HL-60/S4 treated with retinoic acid at 250 ng/mL for 4 days and 3 days (cell line): ENCODE results near the gene RPL5.
"Not testable (repeated sequence)": the region's sequence is repeated elsewhere in the genome, so short reads cannot be mapped to it uniquely, and the experiment has no call there.

Source experiments
- in situ Hi-C: fragments of 300-500 bp; cut with MboI; formaldehyde crosslinking; loops from 2 replicates; pipeline ENCODE4 v1.7.0; 2022; ENCODE audit warnings: low sequenced_read_pairs

The RPL5 gene

DNA sequence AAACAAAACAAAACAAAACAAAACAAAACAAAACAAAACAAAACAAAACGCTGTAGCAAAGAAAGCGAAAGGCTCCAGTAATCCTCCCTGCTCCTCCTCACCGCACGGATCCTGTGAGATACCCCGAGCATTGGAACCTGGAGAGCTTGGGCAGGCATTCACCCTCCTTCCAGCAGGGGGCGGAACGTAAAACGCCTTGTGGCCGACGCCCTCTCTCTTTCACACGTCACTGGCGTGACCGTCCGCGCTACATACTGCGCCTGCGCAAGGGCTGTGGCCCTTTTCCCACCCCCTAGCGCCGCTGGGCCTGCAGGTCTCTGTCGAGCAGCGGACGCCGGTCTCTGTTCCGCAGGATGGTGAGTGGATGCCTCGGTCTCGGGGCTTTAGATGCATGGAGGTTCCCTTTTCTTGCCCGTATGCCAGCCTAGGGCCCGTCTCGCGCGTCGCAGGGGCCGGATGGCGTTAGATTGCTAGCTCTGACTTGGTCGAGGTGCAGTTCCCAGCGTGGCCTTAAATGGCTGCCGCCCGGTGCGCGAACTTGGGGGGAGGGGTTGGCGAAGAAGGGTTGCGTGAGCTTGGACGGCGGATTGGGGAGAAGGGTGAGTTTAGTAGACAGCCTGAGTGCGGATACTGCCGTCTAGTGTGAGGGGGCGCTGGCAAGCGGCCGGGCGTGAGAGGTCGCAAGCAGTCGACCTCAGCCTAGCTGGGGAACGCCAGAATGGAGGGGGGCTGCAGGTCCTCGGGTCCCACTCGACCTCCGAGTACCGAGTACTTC, at the start of gene RPL5:
Gene RPL5 (plus strand): TSS at position 279 of the 775 bp plus-strand sequence. CDS start 75 bp downstream, at position 354.
- in situ Hi-C loops = no loop called here

DNA sequence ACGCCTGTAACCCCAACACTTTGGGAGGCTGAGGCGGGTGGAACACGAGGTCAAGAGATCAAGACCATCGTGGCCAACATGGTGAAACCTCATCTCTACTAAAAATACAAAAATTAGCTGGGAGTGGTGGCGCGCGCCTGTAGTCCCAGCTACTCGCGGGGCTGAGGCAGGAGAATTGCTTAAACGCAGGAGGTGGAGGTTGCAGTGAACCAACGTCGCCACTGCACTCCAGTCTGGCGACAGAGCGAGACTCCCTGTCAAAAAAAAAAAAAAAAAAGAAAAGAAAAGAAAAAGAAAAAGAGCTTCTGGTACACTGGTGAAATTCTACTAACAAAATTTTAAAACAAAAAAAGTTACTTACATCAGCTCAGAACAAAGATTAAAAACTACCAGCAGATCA, 48.3 kb upstream of the RPL5 start:
- in situ Hi-C loops = not testable (repeated sequence)

DNA sequence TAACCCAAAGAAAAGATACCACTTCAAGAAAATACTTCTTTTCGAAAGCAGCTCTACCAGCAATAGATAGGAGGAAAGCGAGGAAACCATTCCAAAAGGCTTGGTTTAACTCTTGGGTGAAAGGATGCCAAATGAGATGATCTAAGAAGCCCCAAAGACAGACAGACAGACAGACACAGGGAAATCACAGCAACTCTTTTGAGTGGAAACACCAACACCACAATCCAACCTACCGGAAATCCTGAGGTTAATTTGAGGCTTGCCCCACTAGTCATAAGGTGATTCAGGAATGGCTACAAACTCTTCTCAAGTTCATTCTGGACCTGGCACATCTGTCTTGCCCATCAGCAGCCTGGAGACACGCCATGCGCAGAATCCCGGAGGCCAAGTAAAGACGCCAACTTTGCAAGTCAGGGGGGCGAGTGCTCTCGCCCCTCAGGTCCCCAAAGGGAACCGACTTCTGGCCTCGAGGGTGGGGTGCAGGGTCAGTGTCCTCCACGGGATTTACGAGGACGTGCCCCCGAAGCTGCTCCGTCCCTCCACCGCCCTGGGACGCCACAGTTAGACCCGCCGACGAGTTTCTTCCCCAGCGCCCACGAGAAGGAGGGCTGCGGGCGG, 47.7 kb upstream of the RPL5 start:
- in situ Hi-C loops = no loop called here

GRCh38 chr1:92784639-92785500, 47.0 kb upstream of the RPL5 start, which contains the start of gene EVI5:
EVI5 (minus strand) TSS chr1:92785108; CDS start chr1:92736546, 48,562 bp downstream.
- in situ Hi-C loops = no loop called here

DNA sequence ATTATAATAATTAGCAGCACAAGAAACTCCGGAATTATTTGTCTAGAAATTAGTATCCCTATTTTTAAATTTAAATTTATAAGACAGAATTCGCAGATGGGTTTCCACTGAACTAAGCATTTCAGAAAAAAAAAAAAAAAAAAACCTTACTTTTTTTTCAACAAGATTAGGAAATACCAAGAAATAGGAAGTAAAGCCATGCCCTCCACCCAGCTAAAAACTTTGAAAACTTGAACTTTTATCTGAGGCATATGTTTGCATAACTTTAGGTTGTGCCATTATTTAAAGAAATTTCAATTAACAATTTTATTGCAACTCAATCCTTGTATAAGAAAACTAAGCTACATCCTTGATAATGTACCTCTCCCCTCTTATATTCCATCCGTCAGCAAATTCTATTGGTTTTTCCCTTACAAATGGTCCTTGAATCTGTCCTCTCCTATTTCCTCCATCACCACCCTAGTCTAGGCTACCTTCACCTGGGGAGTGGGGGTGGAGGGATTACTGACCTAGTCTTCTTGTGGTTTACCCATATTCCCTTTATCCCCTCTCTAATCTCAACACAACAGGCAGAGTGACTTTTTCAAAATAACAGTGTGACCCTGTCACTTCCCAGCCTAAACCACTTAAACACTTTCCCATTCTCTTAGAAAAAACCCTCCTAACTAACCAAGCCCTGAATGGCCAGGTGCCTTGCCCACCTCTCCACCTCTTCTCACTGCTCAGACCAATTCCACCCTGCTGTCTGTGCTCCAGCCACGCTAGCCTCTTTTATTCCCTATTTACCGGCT, 45.5 kb upstream of the RPL5 start:
- in situ Hi-C loops = no loop called here

GRCh38 chr1:92790081-92790480, 41.8 kb upstream of the RPL5 start:
- in situ Hi-C loops = no loop called here

GRCh38 chr1:92790867-92791266, 41.0 kb upstream of the RPL5 start:
- in situ Hi-C loops = no loop called here

DNA sequence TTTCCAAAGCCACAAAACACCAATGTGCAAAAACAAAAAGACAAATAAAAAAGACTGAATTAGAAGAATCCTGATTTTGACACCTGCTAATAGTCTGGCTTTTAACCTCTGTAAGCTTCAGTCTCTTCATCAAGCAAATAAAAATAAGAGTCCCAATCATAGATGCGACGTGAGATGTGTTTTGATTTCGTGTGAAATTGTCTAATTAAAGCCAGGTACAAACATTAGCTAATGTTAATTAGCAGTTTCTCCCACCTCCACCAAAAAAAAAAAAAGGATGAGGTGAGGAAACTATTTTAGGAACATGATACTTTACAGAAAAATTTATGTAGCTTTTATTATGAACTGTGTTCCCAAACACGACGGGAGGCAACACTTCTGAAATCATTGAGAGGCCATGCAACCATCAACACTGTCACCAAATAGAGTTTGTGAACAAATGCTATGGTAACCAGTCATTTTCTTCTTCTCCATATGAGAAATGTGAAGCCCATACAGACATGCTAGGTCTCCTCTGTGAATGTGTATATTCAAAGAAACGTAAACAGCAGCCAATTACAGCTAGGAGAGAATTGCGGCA, 40.3 kb upstream of the RPL5 start:
- in situ Hi-C loops = no loop called here

DNA sequence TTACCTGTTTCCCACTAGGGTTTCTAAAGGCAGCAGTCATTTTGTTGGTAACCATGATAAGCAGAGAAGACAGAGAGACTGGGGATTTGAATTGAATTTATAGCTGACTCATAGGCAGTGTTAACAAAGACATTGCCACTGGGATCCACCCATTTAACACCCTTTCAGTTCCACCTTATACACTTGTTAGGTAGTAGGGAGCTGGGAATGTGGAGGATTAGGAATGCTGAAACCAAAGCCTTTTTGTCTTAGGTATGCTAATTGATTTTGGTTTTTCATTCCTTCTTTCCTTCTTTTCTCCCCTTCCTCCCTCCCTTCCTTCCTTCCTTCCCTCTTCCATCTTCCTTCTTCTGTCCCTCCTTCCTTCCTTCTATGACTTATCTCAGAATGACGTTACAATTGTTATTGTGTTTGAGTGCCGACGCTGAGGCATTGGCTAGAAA, 39.5 kb upstream of the RPL5 start:
- in situ Hi-C loops = no loop called here

GRCh38 chr1:92795166-92795565, 36.7 kb upstream of the RPL5 start:
- in situ Hi-C loops = no loop called here

- in situ Hi-C loops = no loop called here
Observed at GRCh38 chr1:92797297-92797696, 34.5 kb upstream of the RPL5 start.

DNA sequence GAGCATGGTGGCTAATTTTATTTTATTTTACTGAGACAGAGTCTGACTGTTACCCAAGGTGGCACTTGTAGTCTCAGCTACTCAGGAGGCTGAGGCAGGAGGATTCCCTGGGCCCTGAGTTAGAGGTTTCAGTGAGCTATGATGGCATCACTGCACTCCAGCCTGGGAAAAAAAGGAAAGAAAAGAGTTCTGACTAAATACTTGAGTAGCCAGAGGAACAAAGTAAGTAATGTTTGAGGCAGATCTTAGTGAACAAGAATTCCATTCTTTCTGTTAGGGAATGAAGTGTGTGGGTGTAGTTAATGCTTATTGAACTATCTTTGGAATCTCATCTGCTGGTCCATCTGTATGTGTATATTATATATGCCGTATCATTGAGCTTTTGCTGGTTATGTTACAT, 33.9 kb upstream of the RPL5 start:
- in situ Hi-C loops = no loop called here

DNA sequence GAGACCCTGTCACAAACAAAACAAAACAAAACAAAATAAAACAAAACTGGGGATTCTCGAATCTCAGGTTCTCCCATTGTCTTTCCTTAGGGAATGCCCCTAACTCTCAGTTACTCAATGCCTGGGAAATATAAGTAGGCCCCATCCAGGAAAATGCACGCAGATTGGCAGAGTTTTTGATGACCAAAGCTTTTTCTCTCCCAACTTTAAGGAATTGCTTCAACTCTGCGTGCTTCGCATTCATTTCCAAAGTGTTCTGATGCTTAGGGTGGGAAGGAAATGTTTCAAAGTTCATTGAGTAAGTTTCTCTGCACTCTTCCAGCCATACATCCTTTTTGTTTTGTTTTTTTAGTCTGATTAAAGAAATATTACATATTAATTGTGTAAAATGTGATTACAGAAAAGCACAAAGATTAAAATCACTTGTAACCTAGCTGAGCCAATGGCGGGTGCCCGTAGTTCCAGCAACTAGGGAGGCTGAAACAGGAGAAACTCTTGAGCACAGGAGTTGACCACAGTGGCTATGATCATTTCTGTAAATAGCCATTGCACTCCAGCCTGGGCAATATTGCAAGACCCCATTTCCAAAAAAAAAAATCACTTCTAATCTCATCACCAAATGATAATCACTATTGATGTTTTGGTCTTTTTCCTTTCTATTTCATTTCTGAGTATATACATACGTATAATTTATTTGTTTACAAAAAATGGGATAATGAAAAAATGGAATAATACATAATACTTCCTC, 28.5 kb upstream of the RPL5 start:
- in situ Hi-C loops = loop anchor here (25.0 kb wide), 1 partner anchor 491 kb away; no protein-coding TSS in a partner anchor

GRCh38 chr1:92804721-92805201, 27.1 kb upstream of the RPL5 start:
- in situ Hi-C loops = loop anchor here (25.0 kb wide), 1 partner anchor 492 kb away; no protein-coding TSS in a partner anchor

- in situ Hi-C loops = loop anchor here (25.0 kb wide), 1 partner anchor 493 kb away; no protein-coding TSS in a partner anchor
Observed at GRCh38 chr1:92805216-92805615, 26.6 kb upstream of the RPL5 start.

DNA sequence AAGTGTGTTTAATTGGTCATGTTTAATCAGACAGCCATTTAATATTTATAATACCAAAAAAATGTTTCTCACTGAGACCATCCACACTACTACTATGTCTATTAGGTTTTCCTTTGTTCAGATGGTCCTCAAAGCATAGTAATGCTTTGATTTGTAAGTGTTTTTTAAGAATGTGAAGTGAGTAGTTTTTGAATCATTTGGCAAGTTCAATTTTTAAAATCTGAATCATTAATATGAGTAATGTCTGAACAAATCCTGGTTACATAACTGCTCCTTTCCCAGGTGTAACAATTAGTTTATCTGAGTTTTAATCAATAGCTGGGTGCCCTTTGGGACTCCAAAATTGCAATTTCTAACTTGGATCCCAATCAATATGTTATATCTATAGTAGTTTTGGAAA, 23.5 kb upstream of the RPL5 start:
- in situ Hi-C loops = loop anchor here (25.0 kb wide), 1 partner anchor 496 kb away; no protein-coding TSS in a partner anchor

GRCh38 chr1:92816732-92817131, 15.1 kb upstream of the RPL5 start:
- in situ Hi-C loops = loop anchor here (25.0 kb wide), 1 partner anchor 504 kb away; no protein-coding TSS in a partner anchor

DNA sequence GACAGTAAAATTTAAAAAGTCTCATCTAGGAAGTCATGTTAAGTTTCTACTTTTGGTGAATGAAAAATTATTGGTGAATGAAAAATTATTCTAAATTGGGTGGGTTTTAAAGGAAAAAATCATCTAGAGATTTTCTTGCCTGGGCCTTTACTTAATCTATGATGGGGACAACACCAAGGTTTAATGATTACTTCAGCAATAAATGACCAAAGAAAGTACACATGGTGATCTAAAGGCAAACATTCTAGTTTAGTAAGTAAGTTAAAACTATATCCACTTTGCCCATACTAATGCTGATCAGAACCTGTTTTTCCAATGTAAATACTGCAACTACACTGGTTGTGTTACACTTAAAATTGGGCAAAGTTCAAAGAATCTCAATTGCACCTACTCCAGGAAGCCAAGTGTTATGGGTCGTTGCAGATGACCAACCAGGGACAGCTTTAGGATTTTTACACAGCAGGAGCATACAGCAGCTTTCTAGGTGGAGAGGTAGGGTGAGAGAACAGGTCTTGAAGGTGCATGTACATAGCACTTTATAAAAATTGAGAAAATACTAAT, 14.6 kb upstream of the RPL5 start:
- in situ Hi-C loops = loop anchor here (25.0 kb wide), 1 partner anchor 505 kb away; no protein-coding TSS in a partner anchor
